Esophagus muscularis mucosa (tissue), 4 donors: ENCODE results near the gene PLEKHA7. TPM values are rescaled to one million over a fixed set of nuclear protein-coding genes. Genes with fewer than 3 reads are reported as not detected.
A peak's percentile ranks its signal among the peaks of the same experiment; 100 is the strongest.

Experiments
- DNase-seq: peaks from one replicate; pipeline ENCODE4 v3.0.0-alpha.2; 2017; ENCODE audit errors: extremely low spot score
- H3K27ac ChIP-seq, 4 donors: fragments of 200-600 bp; sonication (generic); replicated peaks in 1 of 4; 1 replicate in 3 of 4; 2 replicates in 1 of 4; pipeline ENCODE4 v1.5.1; 2016 to 2019; ENCODE audit warnings: mild to moderate bottlenecking in 1 of 4
- H3K27me3 ChIP-seq, 4 donors: fragments of 200-600 bp; sonication (generic); one replicate each; pipeline versions ENCODE4 v1.5.1 to v1.6.0; 2016 to 2019
- H3K36me3 ChIP-seq, 4 donors: fragments of 200-600 bp; sonication (generic); one replicate each; pipeline ENCODE4 v1.5.1; 2016 to 2019
- H3K4me1 ChIP-seq, 4 donors: fragments of 200-600 bp; sonication (generic); one replicate each; pipeline ENCODE4 v1.5.1; 2016 to 2019
- H3K4me3 ChIP-seq, 4 donors: fragments of 200-600 bp; sonication (generic); 1 replicate in 2 of 4; 2 replicates in 2 of 4; pipeline ENCODE4 v1.5.1; 2016 to 2019; ENCODE audit warnings: mild to moderate bottlenecking in 4 of 4, moderate library complexity in 1 of 4
- H3K9me3 ChIP-seq, 4 donors: fragments of 200-600 bp; sonication (generic); 1 replicate in 3 of 4; 2 replicates in 1 of 4; pipeline ENCODE4 v1.5.1; 2016 to 2019
- CTCF ChIP-seq, 3 experiments: fragments of 200-600 bp in 2 of 3; fragments of 450-650 bp in 1 of 3; sonication (generic) in 2 of 3; IDR thresholded peaks; one replicate each; pipeline ENCODE4 v1.5.1; 2017 to 2019; ENCODE audit warnings: antibody characterized with exemption in 3 of 3, mild to moderate bottlenecking in 2 of 3, moderate library complexity in 1 of 3
- EP300 ChIP-seq: sonication (generic); formaldehyde crosslinking; IDR thresholded peaks from one replicate; pipeline ENCODE4 v1.6.1; 2017; ENCODE audit warnings: antibody characterized with exemption
- POLR2A ChIP-seq: fragments of 450-650 bp; IDR thresholded peaks from one replicate; pipeline ENCODE4 v1.6.1; 2017; ENCODE audit warnings: antibody characterized with exemption, moderate library complexity, mild to moderate bottlenecking, low read depth
- POLR2AphosphoS5 ChIP-seq, 2 donors: sonication (generic); formaldehyde crosslinking; IDR thresholded peaks; one replicate each; pipeline ENCODE4 v1.6.1; 2017; ENCODE audit warnings: antibody characterized with exemption in 2 of 2
- WGBS: methylation state at CpG from one replicate; pipeline ENCODE4 v1.1.5; 2018; 5-methylcytosine and 5-hydroxymethylcytosine counted together
- intact Hi-C: fragments of 100-400 bp; cut with DNase I; formaldehyde crosslinking; loops from one replicate; pipeline ENCODE4 v1.15.1; 2023
- total RNA-seq, 4 donors: library from RNA; depleted of rRNA; stranded (reverse); fragments of >200 nt; gene quantifications; one replicate each; pipeline versions ENCODE4 v1.1.0 to v1.2.1, GENCODE V29; 2016

The PLEKHA7 gene
- total RNA-seq, 4 donors from 2014 or later: 5.8 to 9.1 (median 7.7) TPM

DNA sequence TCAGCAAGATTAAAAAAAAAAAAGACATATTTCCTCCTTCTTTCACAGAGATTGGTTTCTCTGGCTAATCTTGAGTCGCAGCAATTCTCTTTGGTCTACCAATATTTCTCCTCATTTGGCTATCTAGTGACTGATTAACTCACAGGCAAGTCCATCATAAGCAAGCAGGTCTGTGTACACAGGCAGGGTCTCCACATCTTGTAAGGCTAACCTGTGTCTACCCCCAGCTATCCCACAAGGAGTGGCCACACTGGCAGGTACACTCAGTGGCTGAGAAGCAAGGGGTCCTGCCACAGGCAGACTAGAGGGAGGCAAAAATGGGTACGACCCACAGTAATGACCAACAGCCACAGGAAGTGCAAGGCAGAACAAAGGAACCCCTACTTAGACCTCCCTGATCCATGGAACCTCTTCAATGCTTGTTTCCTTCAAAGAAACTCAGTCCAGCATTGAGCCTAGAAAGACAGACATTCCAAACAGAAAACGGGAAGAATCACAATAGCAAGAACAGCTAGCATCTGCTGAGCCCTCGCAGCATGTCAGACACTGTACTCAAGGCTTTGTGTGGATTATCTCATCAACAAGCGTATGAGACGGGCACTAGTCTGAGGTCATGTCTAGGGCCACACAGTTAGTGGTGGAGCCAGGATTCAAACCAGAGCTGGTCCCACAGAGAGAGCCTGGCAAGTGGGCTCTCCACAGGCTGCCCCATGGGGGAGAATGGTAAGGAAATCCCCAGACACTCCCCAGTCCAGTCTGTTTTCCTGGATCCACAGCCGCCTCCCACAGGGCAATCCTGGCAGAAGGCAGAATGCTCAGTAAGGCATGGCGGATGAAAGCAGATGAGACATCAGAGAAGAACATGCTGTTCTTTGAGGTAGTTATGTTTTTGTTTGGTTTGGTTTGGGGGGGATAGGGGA is 34.3 kb downstream of the PLEKHA7 start:
- TF ChIP-seq EP300 (no peak), POLR2AphosphoS5 (IDR thresholded peaks at IDR 0.05) (no peak), CTCF (IDR thresholded peaks at IDR 0.05) (no peak), POLR2A (no peak)
- no peak for DNase-seq
- peak overlapping the region in 1 of 4 donors; percentile 26 for H3K27ac ChIP-seq
- no peaks in the 10 kb centered on the region for H3K9me3 ChIP-seq
- intact Hi-C loops: no loop called here
- peaks cover 0 to 5% (median 0%) of the 10 kb centered on the region in 4 donors for H3K4me1 ChIP-seq
- H3K4me3 ChIP-seq: no peak overlapping the region
- H3K27me3 ChIP-seq: no peaks in the 10 kb centered on the region
- H3K36me3 ChIP-seq: no peaks in the 10 kb centered on the region
- 85% methylated on average over 8 of the region's 8 CpGs for WGBS

DNA sequence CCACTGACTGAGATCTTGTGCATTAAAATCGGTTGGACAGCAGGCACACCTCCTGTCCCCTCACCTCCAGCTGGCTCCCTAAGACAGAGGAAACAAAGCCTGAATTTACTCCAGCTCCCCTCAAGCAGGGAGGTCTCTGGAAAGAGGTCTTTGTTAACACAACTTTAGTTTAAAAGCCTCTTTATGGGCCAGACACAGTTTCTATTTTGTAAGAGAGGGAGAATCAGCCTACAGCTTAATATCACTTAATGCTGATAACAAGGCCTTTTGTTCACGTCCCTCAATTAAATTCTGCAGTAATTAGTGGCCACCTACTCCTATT is 36.3 kb downstream of the PLEKHA7 start:
- TF ChIP-seq POLR2A (no peak), EP300 (no peak), CTCF (IDR thresholded peaks at IDR 0.05) (no peak), POLR2AphosphoS5 (IDR thresholded peaks at IDR 0.05) (no peak)
- Histone ChIP-seq H3K4me1 (peaks cover 0 to 5% (median 0%) of the 10 kb centered on the region in 4 donors), H3K9me3 (no peaks in the 10 kb centered on the region), H3K4me3 (no peak overlapping the region), H3K36me3 (no peaks in the 10 kb centered on the region), H3K27me3 (no peaks in the 10 kb centered on the region), H3K27ac (no peak overlapping the region)
- intact Hi-C loops: no loop called here
- DNase-seq: no peak
- WGBS: 79% methylated on average over 2 of the region's 2 CpGs

DNA sequence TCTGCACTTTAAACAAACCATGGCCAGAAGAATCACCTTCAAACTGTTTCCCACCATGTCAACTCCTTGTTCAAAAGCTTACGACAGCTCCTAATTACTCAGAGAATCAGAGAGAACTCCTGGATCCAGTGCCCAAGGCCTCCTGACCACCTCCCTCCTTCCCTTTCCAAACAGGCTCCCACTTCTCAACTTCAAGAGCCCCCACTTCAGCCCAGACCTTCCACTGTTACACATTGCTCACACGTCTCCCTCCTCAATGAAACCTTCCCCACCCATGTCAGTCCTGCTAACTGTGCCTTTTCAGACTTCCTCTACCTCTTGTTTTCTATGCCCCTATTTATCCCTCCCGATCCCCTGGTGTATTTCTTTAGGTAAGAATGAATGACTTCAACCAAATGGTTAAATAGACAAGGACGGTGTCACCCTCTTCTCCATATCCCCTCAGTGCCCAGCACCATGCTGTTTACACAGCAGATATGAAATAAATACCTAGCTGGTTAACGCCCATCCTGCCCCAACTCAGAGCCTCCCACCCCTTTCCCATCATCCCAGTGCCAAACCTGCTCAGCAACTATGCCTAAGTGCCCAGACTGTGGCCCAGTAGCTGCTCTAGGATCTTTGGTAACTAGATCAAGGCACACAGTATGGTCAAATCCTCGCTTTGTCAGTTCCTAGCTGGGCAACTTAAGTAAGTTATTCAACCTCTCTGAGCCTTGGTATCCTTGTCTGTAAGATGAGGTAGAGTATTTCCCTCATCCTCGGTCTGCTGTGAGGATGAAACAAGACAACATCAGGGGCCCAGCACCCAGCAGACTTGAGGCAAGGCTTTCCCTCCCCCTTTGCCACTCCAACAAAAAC is 36.8 kb downstream of the PLEKHA7 start:
- Histone ChIP-seq H3K4me1 (peaks cover 0 to 5% (median 0%) of the 10 kb centered on the region in 4 donors), H3K27ac (no peak overlapping the region), H3K4me3 (no peak overlapping the region), H3K36me3 (no peaks in the 10 kb centered on the region), H3K9me3 (no peaks in the 10 kb centered on the region), H3K27me3 (no peaks in the 10 kb centered on the region)
- TF ChIP-seq EP300 (no peak), POLR2A (no peak), CTCF (IDR thresholded peaks at IDR 0.05) (no peak), POLR2AphosphoS5 (IDR thresholded peaks at IDR 0.05) (no peak)
- 91% methylated on average over 7 of the region's 7 CpGs for WGBS
- intact Hi-C loops: no loop called here
- DNase-seq: no peak

- WGBS: 73% methylated on average over 5 of the region's 5 CpGs
- no peaks in the 10 kb centered on the region for H3K27me3 ChIP-seq
- intact Hi-C loops: no loop called here
- no peaks in the 10 kb centered on the region for H3K4me1 ChIP-seq
- H3K27ac ChIP-seq: no peak overlapping the region
- no peaks in the 10 kb centered on the region for H3K9me3 ChIP-seq
- TF ChIP-seq EP300 (no peak), POLR2AphosphoS5 (IDR thresholded peaks at IDR 0.05) (no peak), CTCF (IDR thresholded peaks at IDR 0.05) (no peak), POLR2A (no peak)
- H3K36me3 ChIP-seq: no peaks in the 10 kb centered on the region
- DNase-seq: no peak
- no peak overlapping the region for H3K4me3 ChIP-seq
Measured at GRCh38 chr11:16976379-16976778, 37.8 kb downstream of the PLEKHA7 start.
